HepG2 (cell line): ENCODE measurements around the gene RPL32. TPM values are rescaled to one million over a fixed set of nuclear protein-coding genes. Genes with fewer than 3 reads are reported as not detected.

ENCODE experiments used
- ATAC-seq: fragments of 200-7000 bp; cut with Tn5 transposase; 3 replicates; pipeline ENCODE4 v1.9.1; 2020; ENCODE audit warnings: mild to moderate bottlenecking, moderate library complexity
- BruUV-seq: library from RNA; stranded (reverse); fragments of 400-500 nt; replicated peaks from 2 replicates; lab custom pipeline; 2021; lab: Mats Ljungman, UMichigan
- CTCF ChIA-PET: fragments of 300-600 bp; formaldehyde crosslinking; extraction: SDS; loops from one replicate; lab custom pipeline; 2021; ENCODE audit warnings: low total read pairs, inconsistent platforms, low intra/inter-chr PET ratio; lab: Yijun Ruan, JAX
- POLR2A ChIA-PET: fragments of 350-600 bp; sonication (Branson Sonifier 250); formaldehyde crosslinking; loops from one replicate; lab custom pipeline; 2020; ENCODE audit warnings: antibody characterized with exemption, inconsistent platforms; lab: Yijun Ruan, JAX
- DNase-seq: peaks from one replicate; pipeline ENCODE4 v3.0.0-alpha.2; 2015; ENCODE audit warnings: low spot score
- FAIRE-seq: peaks from 3 replicates; lab custom pipeline; 2011; peaks lifted over from hg19 to GRCh38; lab: Jason Lieb, UNC
- H2AFZ ChIP-seq: one replicate; pipeline ENCODE4 v1.6.1; 2011; ENCODE audit warnings: low read length, inconsistent platforms
- H3K27ac ChIP-seq: fragments of 300-600 bp; 3 replicates; pipeline ENCODE4 v1.8.0; 2011; ENCODE audit warnings: mixed run types, mild to moderate bottlenecking, mixed read lengths, low read length, inconsistent platforms; ENCODE audit not compliant: insufficient read depth; ENCODE audit errors: extremely low read length
- H3K27me3 ChIP-seq, 2 experiments: fragments of 200-600 bp in 1 of 2; 2 replicates in 1 of 2; 3 replicates in 1 of 2; pipeline versions ENCODE4 v1.6.0 to v1.8.0; 2011; ENCODE audit warnings: low read length in 2 of 2, mild to moderate bottlenecking in 2 of 2, moderate library complexity in 2 of 2, inconsistent platforms in 1 of 2; ENCODE audit not compliant: insufficient read depth in 2 of 2, control insufficient read depth in 1 of 2
- H3K36me3 ChIP-seq, 2 experiments: fragments of 200-600 bp in 1 of 2; replicated peaks in 1 of 2; 2 replicates in 1 of 2; 3 replicates in 1 of 2; pipeline versions ENCODE4 v1.5.1 to v1.8.0; 2011; ENCODE audit warnings: low read length in 2 of 2, inconsistent platforms in 1 of 2; ENCODE audit not compliant: insufficient read depth in 2 of 2, control insufficient read depth in 1 of 2
- H3K4me1 ChIP-seq: 2 replicates; pipeline ENCODE4 v1.5.1; 2012; ENCODE audit warnings: low read length, inconsistent platforms; ENCODE audit not compliant: insufficient read depth
- H3K4me2 ChIP-seq: 2 replicates; pipeline ENCODE4 v1.6.0; 2011; ENCODE audit warnings: low read depth, low read length, inconsistent platforms
- H3K4me3 ChIP-seq, 3 experiments: fragments of 200-600 bp in 1 of 3; sonication (generic), shearing (Covaris generic) in 1 of 3; replicated peaks in 1 of 3; 2 replicates each; pipeline ENCODE4 v1.5.1; 2011 to 2016; ENCODE audit warnings: low read length in 3 of 3, inconsistent platforms in 2 of 3, low read depth in 2 of 3, mild to moderate bottlenecking in 2 of 3, control low read depth in 1 of 3, mixed read lengths in 1 of 3; ENCODE audit not compliant: insufficient read depth in 1 of 3
- H3K79me2 ChIP-seq: one replicate; pipeline ENCODE4 v1.6.1; 2011; ENCODE audit warnings: low read length, inconsistent platforms; ENCODE audit not compliant: insufficient read depth
- H3K9ac ChIP-seq: 2 replicates; pipeline ENCODE4 v1.6.0; 2011; ENCODE audit warnings: mild to moderate bottlenecking, low read depth, low read length, inconsistent platforms; ENCODE audit not compliant: insufficient read depth
- H3K9me3 ChIP-seq: 2 replicates; pipeline ENCODE4 v1.5.1; 2012; ENCODE audit warnings: mild to moderate bottlenecking, low read length
- H4K20me1 ChIP-seq: 2 replicates; pipeline ENCODE4 v1.6.0; 2011; ENCODE audit warnings: inconsistent platforms, mild to moderate bottlenecking, low read length, moderate library complexity; ENCODE audit not compliant: insufficient read depth
- ARID2 ChIP-seq: sonication (generic); formaldehyde crosslinking; IDR thresholded peaks from 2 replicates; pipeline ENCODE4 v1.8.1; 2022; ENCODE audit warnings: mild to moderate bottlenecking, missing genetic modification reagents, borderline replicate concordance
- ATRX ChIP-seq: sonication (generic); formaldehyde crosslinking; IDR thresholded peaks from 2 replicates; pipeline ENCODE4 v1.4.0; 2020; ENCODE audit warnings: missing genetic modification reagents, borderline replicate concordance
- CCDC6 ChIP-seq: sonication (generic); formaldehyde crosslinking; IDR thresholded peaks from 2 replicates; pipeline ENCODE4 v1.8.1; 2022; ENCODE audit warnings: mild to moderate bottlenecking, missing genetic modification reagents, moderate library complexity
- CHD4 ChIP-seq: fragments of 200-600 bp; sonication (generic); IDR thresholded peaks from 2 replicates; pipeline ENCODE4 v1.7.0; 2017; ENCODE audit warnings: mild to moderate bottlenecking, low read length, borderline replicate concordance
- GTF3A ChIP-seq: sonication (generic); formaldehyde crosslinking; conservative IDR thresholded peaks from 2 replicates; pipeline ENCODE4 v1.4.0; 2020; ENCODE audit warnings: mild to moderate bottlenecking, missing genetic modification reagents
- KDM3A ChIP-seq: IDR thresholded peaks from 2 replicates; pipeline ENCODE4 v1.6.1; 2018; ENCODE audit warnings: low read depth, missing compliant biosample characterization
- KMT2B ChIP-seq: IDR thresholded peaks from 2 replicates; pipeline ENCODE4 v1.6.1; 2016; ENCODE audit warnings: missing genetic modification reagents, missing compliant biosample characterization
- SMC3 ChIP-seq: IDR thresholded peaks from 2 replicates; pipeline ENCODE4 v1.6.1; 2011; ENCODE audit warnings: low read length, improper control_type of control experiment
- TFAP4 ChIP-seq: sonication (generic); IDR thresholded peaks from 2 replicates; pipeline ENCODE4 v1.6.1; 2016; ENCODE audit warnings: low read depth, borderline replicate concordance
- TRIM24 ChIP-seq: sonication (generic); formaldehyde crosslinking; IDR thresholded peaks from 2 replicates; pipeline ENCODE4 v1.8.0; 2022; ENCODE audit warnings: mild to moderate bottlenecking, missing genetic modification reagents
- ZHX2 ChIP-seq, 2 experiments: sonication (generic) in 1 of 2; formaldehyde crosslinking in 1 of 2; IDR thresholded peaks; 2 replicates each; pipeline versions ENCODE4 v1.6.1 to v1.9.0; 2014 to 2022; ENCODE audit warnings: antibody characterized with exemption in 1 of 2, borderline replicate concordance in 1 of 2, inconsistent platforms in 1 of 2, low read depth in 1 of 2, missing genetic modification reagents in 1 of 2
- ZNF382 ChIP-seq: sonication (generic); formaldehyde crosslinking; IDR thresholded peaks from 2 replicates; pipeline ENCODE4 v1.5.0; 2020; ENCODE audit warnings: missing genetic modification reagents, mild to moderate bottlenecking, borderline replicate concordance
- ZNF503 ChIP-seq: sonication (generic); formaldehyde crosslinking; IDR thresholded peaks from 2 replicates; pipeline ENCODE4 v1.4.0; 2020; ENCODE audit warnings: missing genetic modification reagents
- WGBS: methylation state at CpG from one replicate; pipeline ENCODE4 v1.1.6; 2017; ENCODE audit warnings: low lambda C conversion rate; 5-methylcytosine and 5-hydroxymethylcytosine counted together
- in situ Hi-C: cut with HindIII; loops from 2 replicates; pipeline ENCODE4 v1.10.0; 2017; ENCODE audit warnings: low pct_unique_long_range_greater_than_20kb; ENCODE audit not compliant: extremely low pct_ligation_motif_present
- intact Hi-C: fragments of 100-400 bp; cut with micrococcal nuclease; formaldehyde crosslinking; loops from one replicate; pipeline ENCODE4 v1.10.0; 2022; ENCODE audit not compliant: unreplicated experiment
- polyA plus RNA-seq, 8 experiments: library from polyadenylated mRNA; depleted of rRNA in 3 of 8; stranded (reverse) in 7 of 8; unstranded in 1 of 8; fragments of >200 nt; fragmentation: Illumina TruSeq in 4 of 8; extraction: Trizol in 4 of 8; gene quantifications; 2 replicates each; pipeline versions ENCODE4 v1.2.1 to v1.2.3, GENCODE V29; 2011 to 2016; ENCODE audit warnings: low read depth in 4 of 8, missing spikeins in 1 of 8, mixed read lengths in 1 of 8; ENCODE audit not compliant: insufficient read depth in 1 of 8
- total RNA-seq, 5 experiments: library from RNA; depleted of rRNA; stranded (reverse); fragments of >200 nt; fragmentation: Illumina TruSeq; extraction: Trizol; gene quantifications; 2 replicates each; pipeline ENCODE4 v1.2.3, GENCODE V29; 2016; ENCODE audit warnings: low read depth in 1 of 5

RPL32 gene
- total and polyA plus RNA-seq, 2 of the 13 experiments (the other 11 are each of a cell fraction or from before 2014, with no cell fraction given), result 1,781 to 2,401 TPM

GRCh38 chr3:12890610-12891390 is 49.4 kb upstream of the RPL32 start (continued):
- TF ChIP-seq CHD4 (no peak), CCDC6 (CRISPR knock-in tag) (no peak)

GRCh38 chr3:12886736-12887135 is 45.4 kb upstream of the RPL32 start:
- in situ Hi-C loops, result no loop called here
- no peak for TF ChIP-seq SMC3
- TF ChIP-seq ZNF503 (CRISPR knock-in tag), result no peak
- no peak for TF ChIP-seq TRIM24 (CRISPR knock-in tag)
- no peak for TF ChIP-seq TFAP4
- TF ChIP-seq ZNF382 (CRISPR knock-in tag), result no peak
- TF ChIP-seq ARID2 (CRISPR knock-in tag), result no peak
- TF ChIP-seq ZHX2 (IDR thresholded peaks at IDR 0.05; ENCODE audit: low read depth), result no peak
- no peak for TF ChIP-seq ZHX2 (CRISPR knock-in tag; IDR thresholded peaks at IDR 0.05; ENCODE audit: borderline replicate concordance)
- no peak for TF ChIP-seq KDM3A (CRISPR knock-in tag)
- TF ChIP-seq ATRX (CRISPR knock-in tag), result no peak
- no peak for TF ChIP-seq KMT2B (CRISPR knock-in tag)
- TF ChIP-seq GTF3A (CRISPR knock-in tag), result no peak

More at GRCh38 chr3:12886736-12887135, 45.4 kb upstream of the RPL32 start:
- Histone ChIP-seq H3K27me3 (peaks cover 3 to 37% of the 10 kb centered on the region in 2 experiments; a peak in 4 of 5 replicates), H3K4me3 (no peak overlapping the region), H2AFZ (no peak overlapping the region), H3K9me3 (no peaks in the 10 kb centered on the region), H3K4me1 (peaks cover 12% of the 10 kb centered on the region), H3K79me2 (no peaks in the 10 kb centered on the region), H3K36me3 (no peaks in the 10 kb centered on the region), H4K20me1 (no peaks in the 10 kb centered on the region), H3K9ac (no peak overlapping the region), H3K27ac (no peak overlapping the region), H3K4me2 (no peak overlapping the region)
- no peak for FAIRE-seq
- 65% methylated on average over 4 of the region's 12 CpGs for WGBS
- no TSS peak for BruUV-seq
- POLR2A ChIA-PET, result no interaction called here
- DNase-seq, result no peak
- intact Hi-C loops, result no loop called here
- CTCF ChIA-PET, result no interaction called here
- no peak for ATAC-seq
